Measurements from ENCODE around the gene SLC29A1.

SLC29A1 gene

GRCh38 chr6:44238687-44239350 lies 15.4 kb downstream of the SLC29A1 start:
- DNase-seq = no peak
- Histone ChIP-seq H3K27ac (ENCODE audit: low read length, poor library complexity, severe bottlenecking) (no peak overlapping the region), H3K23ac (ENCODE audit: low read length in 2 of 2) (peak overlapping the region in 1 of 2 experiments; percentile 56), H3K4ac (ENCODE audit: low read depth in 1 of 2, low read length in 2 of 2) (no peak overlapping the region), H2AFZ (ENCODE audit: low read depth, low read length) (no peak overlapping the region), H3K14ac (ENCODE audit: low read length in 2 of 2) (no peak overlapping the region), H4K8ac (ENCODE audit: low read length) (no peak overlapping the region), H4K91ac (ENCODE audit: low read length) (no peak overlapping the region), H2AK5ac (ENCODE audit: low read length, severe bottlenecking) (peak overlapping the region; percentile 90), H2BK120ac (ENCODE audit: low read depth, low read length) (no peak overlapping the region), H3K36me3 (ENCODE audit: control insufficient read depth in 1 of 2, insufficient read depth in 2 of 2, low read depth in 1 of 2, low read length in 2 of 2) (no peaks in the 10 kb centered on the region), H3K79me1 (replicated peaks; ENCODE audit: low read length, poor library complexity, severe bottlenecking) (no peaks in the 10 kb centered on the region), H2BK12ac (ENCODE audit: low read length in 2 of 2) (peak overlapping the region in 1 of 2 experiments; percentile 10), H3K9me3 (ENCODE audit: control insufficient read depth, low read length) (no peaks in the 10 kb centered on the region), H2BK5ac (ENCODE audit: low read depth, low read length, poor library complexity, severe bottlenecking) (no peak overlapping the region), H3K4me1 (ENCODE audit: control insufficient read depth, insufficient read depth, low read depth, low read length) (peaks cover 25% of the 10 kb centered on the region), H3K18ac (ENCODE audit: low read depth in 1 of 2, low read length in 2 of 2) (no peak overlapping the region), H3K4me3 (ENCODE audit: insufficient read depth in 1 of 2, low read depth in 1 of 2, low read length in 2 of 2) (peak overlapping the region in 1 of 2 experiments; percentile 75), H3K27me3 (ENCODE audit: control insufficient read depth in 1 of 2, insufficient read depth in 1 of 2, low read length in 2 of 2) (no peaks in the 10 kb centered on the region), H2BK15ac (ENCODE audit: low read depth, poor library complexity, severe bottlenecking) (peak overlapping the region; percentile 0), H3K9ac (ENCODE audit: low read length) (peak overlapping the region; percentile 84), H3K4me2 (ENCODE audit: low read length, poor library complexity, severe bottlenecking) (no peak overlapping the region)
- whole genome bisulfite sequencing = 94% methylated on average over 7 of the region's 7 CpGs

- no peak overlapping the region for H3K4ac ChIP-seq (ENCODE audit: low read depth in 1 of 2, low read length in 2 of 2)
- no peaks in the 10 kb centered on the region for H3K36me3 ChIP-seq (ENCODE audit: control insufficient read depth in 1 of 2, insufficient read depth in 2 of 2, low read depth in 1 of 2, low read length in 2 of 2)
- H4K91ac ChIP-seq (ENCODE audit: low read length) = no peak overlapping the region
- no peak overlapping the region for H2AK5ac ChIP-seq (ENCODE audit: low read length, severe bottlenecking)
- peaks cover 7% of the 10 kb centered on the region for H3K4me1 ChIP-seq (ENCODE audit: control insufficient read depth, insufficient read depth, low read depth, low read length)
- no peak overlapping the region for H2BK12ac ChIP-seq (ENCODE audit: low read length in 2 of 2)
- no peak overlapping the region for H3K4me3 ChIP-seq (ENCODE audit: insufficient read depth in 1 of 2, low read depth in 1 of 2, low read length in 2 of 2)
- no peak overlapping the region for H2AFZ ChIP-seq (ENCODE audit: low read depth, low read length)
- no peak overlapping the region for H2BK120ac ChIP-seq (ENCODE audit: low read depth, low read length)
- H3K14ac ChIP-seq (ENCODE audit: low read length in 2 of 2) = no peak overlapping the region
- no peak overlapping the region for H2BK15ac ChIP-seq (ENCODE audit: low read depth, poor library complexity, severe bottlenecking)
- no peaks in the 10 kb centered on the region for H3K9me3 ChIP-seq (ENCODE audit: control insufficient read depth, low read length)
- no peak overlapping the region for H3K4me2 ChIP-seq (ENCODE audit: low read length, poor library complexity, severe bottlenecking)
- H3K79me1 ChIP-seq (replicated peaks; ENCODE audit: low read length, poor library complexity, severe bottlenecking) = peaks cover 2% of the 10 kb centered on the region
- WGBS = 89% methylated on average over 7 of the region's 7 CpGs
- no peak for DNase-seq
- H3K23ac ChIP-seq (ENCODE audit: low read length in 2 of 2) = no peak overlapping the region
- no peak overlapping the region for H2BK5ac ChIP-seq (ENCODE audit: low read depth, low read length, poor library complexity, severe bottlenecking)
- H3K27ac ChIP-seq (ENCODE audit: low read length, poor library complexity, severe bottlenecking) = no peak overlapping the region
- H4K8ac ChIP-seq (ENCODE audit: low read length) = no peak overlapping the region
- H3K18ac ChIP-seq (ENCODE audit: low read depth in 1 of 2, low read length in 2 of 2) = no peak overlapping the region
- no peak overlapping the region for H3K9ac ChIP-seq (ENCODE audit: low read length)
- no peaks in the 10 kb centered on the region for H3K27me3 ChIP-seq (ENCODE audit: control insufficient read depth in 1 of 2, insufficient read depth in 1 of 2, low read length in 2 of 2)
These were observed 19.9 kb downstream of the SLC29A1 start for GRCh38 chr6:44243345-44243744.

GRCh38 chr6:44245391-44245911 lies 22.1 kb downstream of the SLC29A1 start:
- Histone ChIP-seq H3K23ac (ENCODE audit: low read length in 2 of 2) (peak overlapping the region in 1 of 2 experiments; percentile 40), H3K79me1 (replicated peaks; ENCODE audit: low read length, poor library complexity, severe bottlenecking) (peaks cover 2% of the 10 kb centered on the region)

GRCh38 chr6:44245912-44246662 lies 22.7 kb downstream of the SLC29A1 start:
- peaks cover 11 to 27% of the 10 kb centered on the region in 2 experiments for H3K36me3 ChIP-seq (ENCODE audit: control insufficient read depth in 1 of 2, insufficient read depth in 2 of 2, low read depth in 1 of 2, low read length in 2 of 2)
- H3K27me3 ChIP-seq (ENCODE audit: control insufficient read depth in 1 of 2, insufficient read depth in 1 of 2, low read length in 2 of 2) = no peaks in the 10 kb centered on the region
- H3K9me3 ChIP-seq (ENCODE audit: control insufficient read depth, low read length) = no peaks in the 10 kb centered on the region
- H2BK12ac ChIP-seq (ENCODE audit: low read length in 2 of 2) = peak overlapping the region; percentile 19 to 91
- peak overlapping the region in 1 of 2 experiments; percentile 86 for H3K14ac ChIP-seq (ENCODE audit: low read length in 2 of 2)
- peak overlapping the region; percentile 87 for H2BK120ac ChIP-seq (ENCODE audit: low read depth, low read length)
- H3K23ac ChIP-seq (ENCODE audit: low read length in 2 of 2) = peak overlapping the region in 1 of 2 experiments; percentile 54
- peak overlapping the region; percentile 94 to 98 for H3K18ac ChIP-seq (ENCODE audit: low read depth in 1 of 2, low read length in 2 of 2)
- H3K4me3 ChIP-seq (ENCODE audit: insufficient read depth in 1 of 2, low read depth in 1 of 2, low read length in 2 of 2) = peak overlapping the region; percentile 74 to 87
- H3K27ac ChIP-seq (ENCODE audit: low read length, poor library complexity, severe bottlenecking) = peak overlapping the region; percentile 87
- H3K9ac ChIP-seq (ENCODE audit: low read length) = peak overlapping the region; percentile 94
- peak; percentile 92 for DNase-seq
- H3K4me2 ChIP-seq (ENCODE audit: low read length, poor library complexity, severe bottlenecking) = peak overlapping the region; percentile 86
- H2BK5ac ChIP-seq (ENCODE audit: low read depth, low read length, poor library complexity, severe bottlenecking) = peak overlapping the region; percentile 87
- peak overlapping the region; percentile 94 for H4K8ac ChIP-seq (ENCODE audit: low read length)
- H4K91ac ChIP-seq (ENCODE audit: low read length) = peak overlapping the region; percentile 96
- peaks cover 13% of the 10 kb centered on the region for H3K4me1 ChIP-seq (ENCODE audit: control insufficient read depth, insufficient read depth, low read depth, low read length)
- H3K79me1 ChIP-seq (replicated peaks; ENCODE audit: low read length, poor library complexity, severe bottlenecking) = peaks cover 2% of the 10 kb centered on the region
- WGBS = 3% methylated on average over 40 of the region's 62 CpGs
- peak overlapping the region; percentile 77 to 95 for H3K4ac ChIP-seq (ENCODE audit: low read depth in 1 of 2, low read length in 2 of 2)
- peak overlapping the region; percentile 83 for H2AFZ ChIP-seq (ENCODE audit: low read depth, low read length)
- H2BK15ac ChIP-seq (ENCODE audit: low read depth, poor library complexity, severe bottlenecking) = peak overlapping the region; percentile 78
- peak overlapping the region; percentile 29 for H2AK5ac ChIP-seq (ENCODE audit: low read length, severe bottlenecking)

More at GRCh38 chr6:44245391-44245911, 22.1 kb downstream of the SLC29A1 start:
- peak overlapping the region; percentile 76 for H2AFZ ChIP-seq (ENCODE audit: low read depth, low read length)
- 77% methylated on average over 11 of the region's 12 CpGs for WGBS
- peak overlapping the region; percentile 12 to 19 for H2BK12ac ChIP-seq (ENCODE audit: low read length in 2 of 2)
- peak overlapping the region; percentile 71 to 77 for H3K4ac ChIP-seq (ENCODE audit: low read depth in 1 of 2, low read length in 2 of 2)
- H3K4me2 ChIP-seq (ENCODE audit: low read length, poor library complexity, severe bottlenecking) = peak overlapping the region; percentile 86
- H3K18ac ChIP-seq (ENCODE audit: low read depth in 1 of 2, low read length in 2 of 2) = peak overlapping the region; percentile 84 to 94
- DNase-seq = no peak
- H3K4me1 ChIP-seq (ENCODE audit: control insufficient read depth, insufficient read depth, low read depth, low read length) = peaks cover 13% of the 10 kb centered on the region
- H2BK5ac ChIP-seq (ENCODE audit: low read depth, low read length, poor library complexity, severe bottlenecking) = no peak overlapping the region
- no peaks in the 10 kb centered on the region for H3K9me3 ChIP-seq (ENCODE audit: control insufficient read depth, low read length)
- H2BK120ac ChIP-seq (ENCODE audit: low read depth, low read length) = peak overlapping the region; percentile 87
- H2BK15ac ChIP-seq (ENCODE audit: low read depth, poor library complexity, severe bottlenecking) = peak overlapping the region; percentile 78
- H3K36me3 ChIP-seq (ENCODE audit: control insufficient read depth in 1 of 2, insufficient read depth in 2 of 2, low read depth in 1 of 2, low read length in 2 of 2) = peaks cover 7 to 21% of the 10 kb centered on the region in 2 experiments
- peak overlapping the region; percentile 94 for H4K8ac ChIP-seq (ENCODE audit: low read length)
- H3K27me3 ChIP-seq (ENCODE audit: control insufficient read depth in 1 of 2, insufficient read depth in 1 of 2, low read length in 2 of 2) = no peaks in the 10 kb centered on the region
- peak overlapping the region; percentile 34 for H3K27ac ChIP-seq (ENCODE audit: low read length, poor library complexity, severe bottlenecking)
- peak overlapping the region; percentile 94 for H3K9ac ChIP-seq (ENCODE audit: low read length)
- peak overlapping the region; percentile 29 for H2AK5ac ChIP-seq (ENCODE audit: low read length, severe bottlenecking)
- peak overlapping the region in 1 of 2 experiments; percentile 86 for H3K14ac ChIP-seq (ENCODE audit: low read length in 2 of 2)
- H4K91ac ChIP-seq (ENCODE audit: low read length) = peak overlapping the region; percentile 96
- H3K4me3 ChIP-seq (ENCODE audit: insufficient read depth in 1 of 2, low read depth in 1 of 2, low read length in 2 of 2) = peak overlapping the region; percentile 54 to 87
